ENCODE measurements around the gene RGS8.

RGS8 gene

DNA sequence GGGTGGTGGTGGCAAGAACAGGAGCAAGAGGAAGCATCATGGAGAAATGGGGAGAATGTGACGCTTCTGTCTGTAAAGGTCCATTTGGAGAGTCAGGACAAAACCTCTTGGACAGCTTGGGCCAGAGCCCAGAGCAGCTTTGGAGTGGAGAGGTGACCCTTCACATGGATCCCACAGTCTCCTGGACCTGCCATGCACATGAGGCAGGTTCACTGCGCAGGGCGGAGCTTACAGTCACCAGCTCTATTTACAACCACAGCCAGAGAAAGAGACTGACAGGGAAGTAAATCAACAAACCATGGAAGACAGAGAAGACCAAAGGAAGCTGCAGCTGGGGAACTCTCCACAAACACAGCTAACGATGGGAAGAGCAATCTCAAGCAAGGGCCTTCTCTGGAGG lies 828 bp upstream of the RGS8 start:
- peaks cover 11% of the 10 kb centered on the region for H3K27me3 ChIP-seq (ENCODE audit: control insufficient read depth, insufficient read depth, low read length, poor library complexity, severe bottlenecking)
- no peaks in the 10 kb centered on the region for H3K9me3 ChIP-seq (ENCODE audit: control insufficient read depth, low read length)
- no peak overlapping the region for H3K4me3 ChIP-seq (ENCODE audit: insufficient read depth, low read depth, low read length)
- no peak overlapping the region for H3K27ac ChIP-seq (ENCODE audit: insufficient read depth, low read depth, low read length, poor library complexity, severe bottlenecking)
- peaks cover 18% of the 10 kb centered on the region for H3K4me1 ChIP-seq (ENCODE audit: control insufficient read depth, insufficient read depth, low read length)
- no peaks in the 10 kb centered on the region for H3K36me3 ChIP-seq (ENCODE audit: control insufficient read depth, insufficient read depth, low read length)
- WGBS, 2 experiments = 78 to 82% methylated on average over 4 of the region's 4 CpGs

GRCh38 chr1:182682898-182683501 lies 1.4 kb downstream of the RGS8 start:
- peaks cover 11% of the 10 kb centered on the region for H3K27me3 ChIP-seq (ENCODE audit: control insufficient read depth, insufficient read depth, low read length, poor library complexity, severe bottlenecking)

DNA sequence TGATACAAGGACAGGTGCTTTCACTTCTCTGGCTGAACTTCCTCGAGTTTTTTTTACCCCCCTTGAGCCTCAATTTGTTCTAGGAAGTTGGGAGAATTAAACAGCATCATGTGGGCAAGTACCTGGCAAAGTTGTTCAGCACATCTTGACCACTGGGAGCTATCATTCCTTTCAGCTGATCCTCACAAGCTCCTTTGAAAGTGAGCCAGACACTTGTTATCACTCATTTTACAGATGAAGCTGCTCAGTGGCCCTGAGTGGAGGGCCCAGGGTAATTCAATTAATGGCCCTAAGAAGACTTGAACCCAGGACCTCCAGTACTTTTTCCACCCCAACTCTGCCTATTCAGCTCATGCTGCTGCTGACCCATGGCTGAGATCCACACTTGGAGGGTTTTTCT lies 2.0 kb downstream of the RGS8 start:
- Histone ChIP-seq H3K4me1 (ENCODE audit: control insufficient read depth, insufficient read depth, low read length) (peaks cover 24% of the 10 kb centered on the region), H3K36me3 (ENCODE audit: control insufficient read depth, insufficient read depth, low read length) (no peaks in the 10 kb centered on the region), H3K27ac (ENCODE audit: insufficient read depth, low read depth, low read length, poor library complexity, severe bottlenecking) (no peak overlapping the region), H3K9me3 (ENCODE audit: control insufficient read depth, low read length) (no peaks in the 10 kb centered on the region), H3K4me3 (ENCODE audit: insufficient read depth, low read depth, low read length) (no peak overlapping the region), H3K27me3 (ENCODE audit: control insufficient read depth, insufficient read depth, low read length, poor library complexity, severe bottlenecking) (peaks cover 11% of the 10 kb centered on the region)
- 68 to 93% methylated on average over 1 of the region's 1 CpG for WGBS, 2 experiments

More at GRCh38 chr1:182682898-182683501, 1.4 kb downstream of the RGS8 start:
- Histone ChIP-seq H3K4me1 (ENCODE audit: control insufficient read depth, insufficient read depth, low read length) (peaks cover 18% of the 10 kb centered on the region), H3K27ac (ENCODE audit: insufficient read depth, low read depth, low read length, poor library complexity, severe bottlenecking) (no peak overlapping the region), H3K36me3 (ENCODE audit: control insufficient read depth, insufficient read depth, low read length) (no peaks in the 10 kb centered on the region), H3K9me3 (ENCODE audit: control insufficient read depth, low read length) (no peaks in the 10 kb centered on the region), H3K4me3 (ENCODE audit: insufficient read depth, low read depth, low read length) (no peak overlapping the region)
- WGBS, 2 experiments = 91 to 93% methylated on average over 2 of the region's 2 CpGs

DNA sequence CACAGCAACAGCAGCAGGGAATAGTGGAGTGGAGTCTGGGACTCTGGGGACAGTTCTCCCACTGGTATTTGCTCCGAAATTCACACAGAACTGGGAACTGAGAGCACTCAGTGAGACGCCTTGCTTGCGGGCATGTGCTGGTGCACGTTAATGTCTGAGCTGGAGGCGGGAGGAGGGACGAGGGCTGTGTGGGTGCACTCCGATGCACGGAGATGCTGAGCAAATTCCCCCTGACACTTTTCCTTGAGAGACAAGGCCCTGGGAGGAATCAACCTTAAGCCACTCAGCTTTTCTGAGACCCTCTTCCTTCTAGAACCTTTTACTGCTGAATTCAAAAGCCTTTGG lies 2.8 kb downstream of the RGS8 start:
- Histone ChIP-seq H3K9me3 (ENCODE audit: control insufficient read depth, low read length) (no peaks in the 10 kb centered on the region), H3K27me3 (ENCODE audit: control insufficient read depth, insufficient read depth, low read length, poor library complexity, severe bottlenecking) (peaks cover 11% of the 10 kb centered on the region), H3K36me3 (ENCODE audit: control insufficient read depth, insufficient read depth, low read length) (no peaks in the 10 kb centered on the region), H3K4me1 (ENCODE audit: control insufficient read depth, insufficient read depth, low read length) (peaks cover 26% of the 10 kb centered on the region), H3K27ac (ENCODE audit: insufficient read depth, low read depth, low read length, poor library complexity, severe bottlenecking) (no peak overlapping the region), H3K4me3 (ENCODE audit: insufficient read depth, low read depth, low read length) (no peak overlapping the region)
- 86 to 89% methylated on average over 8 of the region's 8 CpGs for WGBS, 2 experiments

GRCh38 chr1:182680901-182681567 lies 3.4 kb downstream of the RGS8 start:
- H3K27ac ChIP-seq (ENCODE audit: insufficient read depth, low read depth, low read length, poor library complexity, severe bottlenecking) = no peak overlapping the region
- H3K9me3 ChIP-seq (ENCODE audit: control insufficient read depth, low read length) = no peaks in the 10 kb centered on the region
- peaks cover 31% of the 10 kb centered on the region for H3K4me1 ChIP-seq (ENCODE audit: control insufficient read depth, insufficient read depth, low read length)
- WGBS, 2 experiments = 92 to 93% methylated on average over 4 of the region's 4 CpGs
- H3K4me3 ChIP-seq (ENCODE audit: insufficient read depth, low read depth, low read length) = no peak overlapping the region
- no peaks in the 10 kb centered on the region for H3K36me3 ChIP-seq (ENCODE audit: control insufficient read depth, insufficient read depth, low read length)
- peaks cover 11% of the 10 kb centered on the region for H3K27me3 ChIP-seq (ENCODE audit: control insufficient read depth, insufficient read depth, low read length, poor library complexity, severe bottlenecking)

DNA sequence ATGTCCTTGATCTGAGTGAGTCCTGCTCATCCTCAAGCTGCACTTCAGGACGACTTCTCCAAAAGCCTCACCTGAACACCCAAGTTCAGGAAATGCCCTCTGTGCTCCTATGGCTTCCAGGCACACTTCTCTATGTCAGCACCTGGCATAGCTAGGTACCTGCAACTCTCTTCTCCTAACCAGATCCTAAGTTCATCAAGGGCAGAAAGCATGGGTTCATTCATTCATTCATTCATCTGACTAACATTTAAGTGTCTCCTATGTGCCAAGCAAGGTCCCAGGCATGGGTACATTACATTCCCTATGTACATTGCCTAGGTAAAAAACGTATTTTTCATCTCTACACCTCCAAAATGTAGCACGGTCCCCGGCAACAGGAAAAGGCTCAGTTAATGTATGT lies 4.0 kb downstream of the RGS8 start:
- Histone ChIP-seq H3K9me3 (ENCODE audit: control insufficient read depth, low read length) (no peaks in the 10 kb centered on the region), H3K4me3 (ENCODE audit: insufficient read depth, low read depth, low read length) (no peak overlapping the region), H3K27ac (ENCODE audit: insufficient read depth, low read depth, low read length, poor library complexity, severe bottlenecking) (no peak overlapping the region), H3K4me1 (ENCODE audit: control insufficient read depth, insufficient read depth, low read length) (peaks cover 31% of the 10 kb centered on the region), H3K36me3 (ENCODE audit: control insufficient read depth, insufficient read depth, low read length) (no peaks in the 10 kb centered on the region), H3K27me3 (ENCODE audit: control insufficient read depth, insufficient read depth, low read length, poor library complexity, severe bottlenecking) (peaks cover 11% of the 10 kb centered on the region)
- 88 to 93% methylated on average over 4 of the region's 4 CpGs for WGBS, 2 experiments

GRCh38 chr1:182679684-182680083 lies 4.7 kb downstream of the RGS8 start:
- no peak overlapping the region for H3K27ac ChIP-seq (ENCODE audit: insufficient read depth, low read depth, low read length, poor library complexity, severe bottlenecking)
- WGBS, 2 experiments = 94 to 96% methylated on average over 8 of the region's 8 CpGs

DNA sequence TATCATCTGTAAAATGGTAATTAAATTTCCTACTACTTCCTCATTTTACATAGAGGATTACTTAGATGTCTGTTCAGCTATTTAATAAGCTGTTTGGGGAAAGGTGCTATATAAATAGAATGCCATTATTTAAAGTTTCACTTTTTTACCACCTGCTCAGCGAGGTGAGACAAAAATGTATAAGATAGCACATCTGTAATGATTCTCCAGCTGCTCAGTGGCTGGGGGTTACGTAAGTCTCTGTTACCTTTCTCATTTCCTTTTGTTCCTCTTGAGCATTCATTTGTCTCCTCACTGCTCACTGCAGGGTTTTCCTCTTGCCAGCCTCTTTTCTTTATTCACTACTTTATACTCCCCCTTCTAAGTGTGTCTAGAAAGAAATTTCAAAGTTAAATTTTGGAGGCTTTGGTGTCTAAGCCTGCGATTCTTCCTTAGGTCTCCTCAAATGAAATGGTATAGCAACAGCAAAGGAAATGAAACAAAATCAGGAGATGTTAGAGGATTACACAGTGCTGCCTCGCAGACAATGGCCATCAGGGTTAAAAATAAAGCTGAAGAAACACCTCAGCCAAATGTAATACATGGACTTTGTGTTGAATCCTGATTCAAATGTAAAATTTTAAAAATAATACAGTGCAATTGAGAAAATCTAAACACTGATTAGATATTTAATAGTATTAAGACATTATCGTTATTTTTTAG lies 6.8 kb downstream of the RGS8 start:
- H3K27me3 ChIP-seq (ENCODE audit: control insufficient read depth, insufficient read depth, low read length, poor library complexity, severe bottlenecking) = no peaks in the 10 kb centered on the region
- H3K27ac ChIP-seq (ENCODE audit: insufficient read depth, low read depth, low read length, poor library complexity, severe bottlenecking) = no peak overlapping the region
- no peak overlapping the region for H3K4me3 ChIP-seq (ENCODE audit: insufficient read depth, low read depth, low read length)
- H3K36me3 ChIP-seq (ENCODE audit: control insufficient read depth, insufficient read depth, low read length) = no peaks in the 10 kb centered on the region
- no peaks in the 10 kb centered on the region for H3K9me3 ChIP-seq (ENCODE audit: control insufficient read depth, low read length)
- peaks cover 20% of the 10 kb centered on the region for H3K4me1 ChIP-seq (ENCODE audit: control insufficient read depth, insufficient read depth, low read length)
- WGBS, 2 experiments = 74 to 81% methylated on average over 4 to 5 of the region's 5 CpGs

More at GRCh38 chr1:182679684-182680083, 4.7 kb downstream of the RGS8 start:
- no peaks in the 10 kb centered on the region for H3K9me3 ChIP-seq (ENCODE audit: control insufficient read depth, low read length)
- H3K4me3 ChIP-seq (ENCODE audit: insufficient read depth, low read depth, low read length) = no peak overlapping the region
- peaks cover 11% of the 10 kb centered on the region for H3K27me3 ChIP-seq (ENCODE audit: control insufficient read depth, insufficient read depth, low read length, poor library complexity, severe bottlenecking)
- no peaks in the 10 kb centered on the region for H3K36me3 ChIP-seq (ENCODE audit: control insufficient read depth, insufficient read depth, low read length)
- H3K4me1 ChIP-seq (ENCODE audit: control insufficient read depth, insufficient read depth, low read length) = peaks cover 26% of the 10 kb centered on the region

GRCh38 chr1:182676274-182676673 lies 8.1 kb downstream of the RGS8 start:
- H3K27me3 ChIP-seq (ENCODE audit: control insufficient read depth, insufficient read depth, low read length, poor library complexity, severe bottlenecking) = no peaks in the 10 kb centered on the region
- H3K4me3 ChIP-seq (ENCODE audit: insufficient read depth, low read depth, low read length) = no peak overlapping the region
- H3K9me3 ChIP-seq (ENCODE audit: control insufficient read depth, low read length) = no peaks in the 10 kb centered on the region
- 74 to 91% methylated on average over 4 of the region's 4 CpGs for WGBS, 2 experiments
- no peak overlapping the region for H3K27ac ChIP-seq (ENCODE audit: insufficient read depth, low read depth, low read length, poor library complexity, severe bottlenecking)
- peaks cover 33% of the 10 kb centered on the region for H3K4me1 ChIP-seq (ENCODE audit: control insufficient read depth, insufficient read depth, low read length)
- H3K36me3 ChIP-seq (ENCODE audit: control insufficient read depth, insufficient read depth, low read length) = no peaks in the 10 kb centered on the region

Data from ectodermal cell (in vitro differentiated cells).